ENCODE results near the gene MIF4GD. TPM values are rescaled to one million over a fixed set of nuclear protein-coding genes. Genes with fewer than 3 reads are reported as not detected.
"Not testable (repeated sequence)": the region's sequence is repeated elsewhere in the genome, so short reads cannot be mapped to it uniquely, and the experiment has no call there.

Gene MIF4GD
- total and polyA plus RNA-seq, 2 experiments from 2014 or later, result 12.4 to 23.6 TPM

GRCh38 chr17:75295201-75296158, 24.4 kb upstream of the MIF4GD start:
- Histone ChIP-seq H3K36me3 (replicated peaks; ENCODE audit: insufficient read depth, low read depth) (no peaks in the 10 kb centered on the region), H4K20me1 (ENCODE audit: insufficient read depth, poor library complexity, severe bottlenecking) (no peaks in the 10 kb centered on the region), H3K4me2 (no peak overlapping the region), H3K9me2 (replicated peaks; ENCODE audit: insufficient read depth) (no peaks in the 10 kb centered on the region), H3K79me2 (no peaks in the 10 kb centered on the region), H3K27me3 (no peaks in the 10 kb centered on the region), H3K4me1 (ENCODE audit: insufficient read depth) (no peaks in the 10 kb centered on the region), H3K9me3 (ENCODE audit: low read depth) (no peaks in the 10 kb centered on the region), H2AFZ (no peak overlapping the region), H3K4me3 (no peak overlapping the region), H3K27ac (peak overlapping the region; percentile 9)
- no peak for DNase-seq (ENCODE audit: low spot score)
- no peak for TF ChIP-seq CTCF (IDR thresholded peaks at IDR 0.05; ENCODE audit: poor library complexity)
- TF ChIP-seq EZH2 (IDR thresholded peaks at IDR 0.05; ENCODE audit: borderline replicate concordance), result no peak
- TF ChIP-seq EZH2phosphoT487 (IDR thresholded peaks at IDR 0.05; ENCODE audit: low read depth, severe bottlenecking, unreplicated experiment), result no peak
- WGBS (ENCODE audit: low lambda C conversion rate, missing lambda C conversion rate), result 82% methylated on average over 8 of the region's 8 CpGs

GRCh38 chr17:75292810-75293448, 21.9 kb upstream of the MIF4GD start:
- 87% methylated on average over 16 of the region's 16 CpGs for WGBS (ENCODE audit: low lambda C conversion rate, missing lambda C conversion rate)
- H3K4me2 ChIP-seq; DNase-seq (ENCODE audit: low spot score); H3K4me1 ChIP-seq (ENCODE audit: insufficient read depth); H3K36me3 ChIP-seq (replicated peaks; ENCODE audit: insufficient read depth, low read depth); H2AFZ ChIP-seq; H3K27me3 ChIP-seq; H4K20me1 ChIP-seq (ENCODE audit: insufficient read depth, poor library complexity, severe bottlenecking); H3K4me3 ChIP-seq; H3K27ac ChIP-seq; H3K9me3 ChIP-seq (ENCODE audit: low read depth); H3K9me2 ChIP-seq (replicated peaks; ENCODE audit: insufficient read depth); H3K79me2 ChIP-seq: not testable (repeated sequence)

DNA sequence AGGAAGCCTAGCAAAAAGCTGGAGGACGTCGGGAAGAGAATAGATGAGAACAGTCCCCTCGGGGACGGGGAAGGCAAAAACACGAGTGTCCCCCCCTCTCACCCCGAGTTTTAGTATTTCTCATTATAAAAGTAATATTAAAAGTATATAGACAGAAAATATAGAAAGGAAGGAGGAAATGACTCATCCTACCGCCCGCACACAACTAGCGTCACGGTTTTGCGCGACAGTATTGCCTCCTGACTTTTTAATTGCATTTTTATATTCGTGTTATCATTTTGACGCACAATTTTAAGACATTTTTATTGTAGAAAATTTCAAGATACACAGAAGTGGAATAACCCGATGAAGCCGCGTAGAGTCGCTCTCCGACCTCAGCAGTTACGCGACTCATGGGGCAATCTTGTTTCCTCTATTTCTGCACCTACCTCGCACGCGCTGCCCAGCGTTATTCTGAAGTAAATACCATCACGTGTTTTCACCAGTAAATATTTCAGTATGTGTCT, 18.9 kb upstream of the MIF4GD start:
- Histone ChIP-seq H3K79me2 (peaks cover 2% of the 10 kb centered on the region), H3K36me3 (replicated peaks; ENCODE audit: insufficient read depth, low read depth) (no peaks in the 10 kb centered on the region), H3K27me3 (no peaks in the 10 kb centered on the region), H3K27ac (peak overlapping the region; percentile 77), H3K4me1 (ENCODE audit: insufficient read depth) (no peaks in the 10 kb centered on the region), H3K9me2 (replicated peaks; ENCODE audit: insufficient read depth) (no peaks in the 10 kb centered on the region), H2AFZ (peak overlapping the region; percentile 80), H3K9me3 (ENCODE audit: low read depth) (no peaks in the 10 kb centered on the region), H3K4me2 (peak overlapping the region; percentile 76), H3K4me3 (peak overlapping the region; percentile 36), H4K20me1 (ENCODE audit: insufficient read depth, poor library complexity, severe bottlenecking) (no peaks in the 10 kb centered on the region)
- TF ChIP-seq EZH2phosphoT487 (IDR thresholded peaks at IDR 0.05; ENCODE audit: low read depth, severe bottlenecking, unreplicated experiment) (no peak), EZH2 (IDR thresholded peaks at IDR 0.05; ENCODE audit: borderline replicate concordance) (no peak), CTCF (IDR thresholded peaks at IDR 0.05; ENCODE audit: poor library complexity) (peak; percentile 44)
- 21% methylated on average over 26 of the region's 26 CpGs for WGBS (ENCODE audit: low lambda C conversion rate, missing lambda C conversion rate)
- peak; percentile 62 for DNase-seq (ENCODE audit: low spot score)
